CD4-positive, CD25-positive, alpha-beta regulatory T cell (primary cell): ENCODE results near the gene MXRA7. TPM values are rescaled to one million over a fixed set of nuclear protein-coding genes. Genes with fewer than 3 reads are reported as not detected.

Experiments
- ATAC-seq, 2 donors: fragments of 150-1000 bp; cut with Tn5 transposase; one replicate each; pipeline ENCODE4 v1.10.0; 2021; ENCODE audit warnings: low read depth in 2 of 2, moderate number of reproducible peaks in 2 of 2, moderate library complexity in 1 of 2
- DNase-seq, 3 donors: peaks; one replicate each; pipeline versions ENCODE4 v3.0.0 to v3.0.0-alpha.2; 2012 to 2022; ENCODE audit warnings: mixed read lengths in 1 of 3
- H3K27ac ChIP-seq: one replicate; pipeline ENCODE4 v1.7.0; 2013; ENCODE audit warnings: mild to moderate bottlenecking, low read length; ENCODE audit not compliant: insufficient read depth, poor library complexity, severe bottlenecking
- H3K27me3 ChIP-seq: one replicate; pipeline ENCODE4 v1.7.0; 2013; ENCODE audit warnings: low read length; ENCODE audit not compliant: control insufficient read depth, insufficient read depth
- H3K36me3 ChIP-seq: one replicate; pipeline ENCODE4 v1.7.0; 2013; ENCODE audit warnings: mild to moderate bottlenecking, low read length, moderate library complexity; ENCODE audit not compliant: control insufficient read depth, insufficient read depth
- H3K4me1 ChIP-seq: 2 replicates; pipeline ENCODE4 v1.7.0; 2013; ENCODE audit warnings: mild to moderate bottlenecking, low read length; ENCODE audit not compliant: insufficient read depth, control insufficient read depth, poor library complexity, severe bottlenecking
- H3K4me3 ChIP-seq: one replicate; pipeline ENCODE4 v1.7.0; 2013; ENCODE audit warnings: low read depth, mild to moderate bottlenecking, low read length, moderate library complexity
- H3K9me3 ChIP-seq, 2 experiments: 1 replicate in 1 of 2; 2 replicates in 1 of 2; pipeline ENCODE4 v1.7.0; 2013; ENCODE audit warnings: low read length in 2 of 2, mild to moderate bottlenecking in 1 of 2, moderate library complexity in 1 of 2; ENCODE audit not compliant: control insufficient read depth in 2 of 2
- H3K27ac Mint-ChIP-seq, 3 donors: one replicate each; pipeline ENCODE4 v1.8.0; 2020 to 2022; ENCODE audit warnings: mild to moderate bottlenecking in 3 of 3, mixed read lengths in 3 of 3, moderate library complexity in 2 of 3
- H3K27me3 Mint-ChIP-seq: one replicate; pipeline ENCODE4 v1.8.0; 2022; ENCODE audit warnings: mild to moderate bottlenecking, mixed read lengths
- H3K36me3 Mint-ChIP-seq: one replicate; pipeline ENCODE4 v1.8.0; 2020; ENCODE audit warnings: mixed read lengths
- H3K4me1 Mint-ChIP-seq, 4 donors: one replicate each; pipeline ENCODE4 v1.8.0; 2020 to 2022; ENCODE audit warnings: mixed read lengths in 4 of 4, mild to moderate bottlenecking in 1 of 4
- H3K4me3 Mint-ChIP-seq, 4 donors: one replicate each; pipeline ENCODE4 v1.8.0; 2020 to 2022; ENCODE audit warnings: mild to moderate bottlenecking in 4 of 4, mixed read lengths in 4 of 4, moderate library complexity in 3 of 4
- H3K9me3 Mint-ChIP-seq, 7 donors: one replicate each; pipeline ENCODE4 v1.8.0; 2020 to 2022; ENCODE audit warnings: mixed read lengths in 7 of 7, mild to moderate bottlenecking in 3 of 7, moderate library complexity in 2 of 7
- polyA plus RNA-seq, 4 donors: library from polyadenylated mRNA; unstranded; fragments of 300-500 nt; fragmentation: Illumina TruSeq; gene quantifications; one replicate each; pipeline ENCODE4 v1.2.3, GENCODE V29; 2021
- total RNA-seq: library from RNA; stranded (reverse); gene quantifications from one replicate; pipeline ENCODE4 v1.2.3, GENCODE V29; 2022

MXRA7 gene
- total and polyA plus RNA-seq, 5 donors from 2014 or later = 2.2 to 8.8 (median 5.0) TPM

DNA sequence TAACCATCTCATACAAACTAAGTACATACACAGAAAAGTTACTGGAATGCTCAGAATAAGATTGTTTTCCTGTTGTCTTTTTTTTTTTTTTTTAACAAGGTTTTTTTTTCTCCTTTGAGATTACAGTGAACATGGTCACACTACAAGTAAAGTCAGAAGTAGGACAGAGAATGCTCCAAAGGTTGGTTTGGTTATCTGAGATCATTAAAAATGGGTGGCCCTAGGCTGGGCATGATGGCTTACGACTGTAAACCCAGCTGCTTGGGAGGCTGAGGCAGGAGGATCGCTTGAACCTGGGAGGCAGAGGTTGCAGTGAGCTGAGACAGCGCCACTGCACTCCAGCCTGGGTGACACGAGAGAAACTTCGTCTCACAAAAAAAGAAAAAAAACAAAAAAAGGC is 60.3 kb downstream of the MXRA7 start:
- H3K9me3 Mint-ChIP-seq = peaks cover 0 to 7% (median 3%) of the 10 kb centered on the region in 7 donors
- peaks cover 4% of the 10 kb centered on the region for H3K36me3 Mint-ChIP-seq
- peaks cover 0 to 6% (median 4%) of the 10 kb centered on the region in 4 donors for H3K4me1 Mint-ChIP-seq
- H3K27me3 Mint-ChIP-seq = peaks cover 22% of the 10 kb centered on the region
- peaks cover 7% of the 10 kb centered on the region for H3K27me3 ChIP-seq
- H3K4me3 Mint-ChIP-seq = no peak overlapping the region
- H3K9me3 ChIP-seq = peaks cover 10 to 15% of the 10 kb centered on the region in 2 experiments
- no peak for DNase-seq
- no peaks in the 10 kb centered on the region for H3K36me3 ChIP-seq
- H3K27ac ChIP-seq = no peak overlapping the region
- H3K27ac Mint-ChIP-seq = no peak overlapping the region
- H3K4me1 ChIP-seq = no peaks in the 10 kb centered on the region
- H3K4me3 ChIP-seq = no peak overlapping the region
- no peak for ATAC-seq

DNA sequence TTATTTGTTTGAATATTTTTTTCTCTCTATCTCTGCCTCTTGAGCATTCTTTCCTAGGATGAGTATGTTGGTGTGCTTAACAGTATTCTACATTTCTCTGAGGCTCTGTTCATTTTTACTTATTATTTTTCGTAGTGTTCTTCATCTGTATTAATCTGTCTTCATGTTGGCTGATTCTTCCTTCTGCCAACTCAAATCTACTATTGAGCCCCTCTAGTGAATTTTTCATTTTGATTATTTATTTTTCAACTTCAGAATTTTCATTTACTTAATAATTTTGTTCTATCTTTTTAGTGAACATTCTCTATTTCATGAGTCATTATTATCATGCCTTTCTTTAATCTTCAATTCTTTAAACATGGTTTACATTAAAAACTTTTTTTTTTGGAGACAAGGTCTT is 64.1 kb downstream of the MXRA7 start:
- peaks cover 24% of the 10 kb centered on the region for H3K27me3 Mint-ChIP-seq
- peaks cover 11 to 21% (median 12%) of the 10 kb centered on the region in 4 donors for H3K4me1 Mint-ChIP-seq
- no peak for ATAC-seq
- peaks cover 4% of the 10 kb centered on the region for H3K36me3 Mint-ChIP-seq
- Histone ChIP-seq H3K9me3 (peaks cover 10 to 15% of the 10 kb centered on the region in 2 experiments), H3K36me3 (no peaks in the 10 kb centered on the region), H3K27me3 (peaks cover 10% of the 10 kb centered on the region), H3K4me1 (peaks cover 9% of the 10 kb centered on the region), H3K4me3 (no peak overlapping the region), H3K27ac (no peak overlapping the region)
- H3K9me3 Mint-ChIP-seq = peaks cover 0 to 7% (median 3%) of the 10 kb centered on the region in 7 donors
- H3K4me3 Mint-ChIP-seq = no peak overlapping the region
- no peak for DNase-seq
- no peak overlapping the region for H3K27ac Mint-ChIP-seq

DNA sequence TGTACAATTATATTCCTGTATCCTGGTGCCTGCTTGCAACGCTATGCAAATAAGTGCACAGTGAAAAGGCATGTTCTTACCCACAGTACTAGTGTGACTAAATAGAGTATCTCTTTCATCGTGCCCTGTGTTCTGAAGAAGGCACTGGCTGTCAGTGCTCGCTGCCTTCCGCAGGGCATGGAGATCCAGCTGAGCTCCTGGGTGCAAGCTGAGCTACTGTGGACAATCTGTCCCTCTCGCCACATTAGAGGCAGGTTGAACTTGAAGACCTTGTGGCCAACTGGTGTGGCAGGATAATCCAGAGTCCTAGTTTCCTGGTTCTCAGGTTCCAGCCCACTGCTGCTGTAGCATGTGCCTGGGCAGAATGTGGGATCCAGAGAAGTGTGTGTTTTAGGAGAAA is 65.3 kb downstream of the MXRA7 start:
- Histone ChIP-seq H3K27me3 (peaks cover 10% of the 10 kb centered on the region), H3K4me3 (no peak overlapping the region), H3K27ac (no peak overlapping the region), H3K36me3 (no peaks in the 10 kb centered on the region), H3K4me1 (peaks cover 9% of the 10 kb centered on the region), H3K9me3 (peaks cover 10 to 15% of the 10 kb centered on the region in 2 experiments)
- DNase-seq (no peak), ATAC-seq (no peak)
- Mint-ChIP-seq H3K27ac (no peak overlapping the region), H3K36me3 (peaks cover 4% of the 10 kb centered on the region), H3K27me3 (peaks cover 24% of the 10 kb centered on the region), H3K9me3 (peaks cover 0 to 7% (median 3%) of the 10 kb centered on the region in 7 donors), H3K4me3 (no peak overlapping the region), H3K4me1 (peaks cover 11 to 21% (median 12%) of the 10 kb centered on the region in 4 donors)

DNA sequence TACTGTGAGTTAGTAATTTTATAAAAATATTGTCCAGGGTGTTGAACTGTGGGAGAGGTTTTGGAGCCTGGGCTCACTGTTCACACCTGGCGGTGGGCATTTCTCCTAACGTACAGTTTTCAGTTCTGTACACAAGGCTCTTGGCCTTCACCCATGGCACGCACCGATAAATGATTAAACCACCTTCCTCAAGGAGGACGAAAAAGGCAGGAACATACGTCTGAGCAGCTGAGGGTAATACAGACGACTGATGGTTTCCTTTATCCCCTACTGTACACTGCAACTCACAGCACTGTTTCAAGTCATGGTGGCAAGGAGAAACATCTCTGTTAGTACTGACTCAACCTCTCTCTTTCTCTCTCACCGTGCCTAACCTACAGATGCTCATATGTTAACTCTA is 65.8 kb downstream of the MXRA7 start:
- H3K9me3 Mint-ChIP-seq = peaks cover 0 to 7% (median 3%) of the 10 kb centered on the region in 7 donors
- Histone ChIP-seq H3K4me3 (no peak overlapping the region), H3K36me3 (no peaks in the 10 kb centered on the region), H3K27ac (no peak overlapping the region), H3K9me3 (peaks cover 10 to 15% of the 10 kb centered on the region in 2 experiments), H3K4me1 (peaks cover 9% of the 10 kb centered on the region), H3K27me3 (peaks cover 10% of the 10 kb centered on the region)
- H3K36me3 Mint-ChIP-seq = peaks cover 4% of the 10 kb centered on the region
- no peak overlapping the region for H3K4me3 Mint-ChIP-seq
- DNase-seq = no peak
- peaks cover 11 to 21% (median 12%) of the 10 kb centered on the region in 4 donors for H3K4me1 Mint-ChIP-seq
- ATAC-seq = no peak
- H3K27me3 Mint-ChIP-seq = peaks cover 24% of the 10 kb centered on the region
- no peak overlapping the region for H3K27ac Mint-ChIP-seq

DNA sequence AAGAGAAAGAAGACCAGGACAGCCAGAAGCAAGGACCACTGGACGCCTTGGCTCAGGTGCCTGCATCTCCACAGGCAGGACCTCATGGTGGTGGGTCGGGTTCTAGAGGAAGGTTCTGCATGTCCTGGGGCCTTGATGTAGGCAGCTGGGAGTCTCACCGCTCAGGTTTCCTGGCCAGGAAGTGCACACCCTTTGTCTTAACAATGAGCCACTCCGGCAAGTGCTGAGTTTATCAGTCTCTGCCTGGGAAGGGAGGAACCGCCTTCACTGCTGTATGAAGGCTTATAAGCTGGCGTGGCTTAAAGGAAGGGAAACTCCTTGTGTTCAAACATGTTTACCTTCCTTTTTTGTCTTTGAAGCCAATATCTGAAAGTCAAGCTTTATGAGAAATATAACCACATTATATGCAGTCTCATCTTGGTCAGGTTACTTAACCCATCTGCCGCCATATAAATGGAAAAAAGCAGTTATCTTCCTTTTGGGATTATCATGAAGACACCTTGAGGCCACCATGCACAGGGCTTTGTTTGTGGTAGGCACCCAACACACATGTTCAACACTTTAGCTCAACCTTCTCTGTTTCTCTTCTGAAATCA is 67.1 kb downstream of the MXRA7 start, which contains the start of gene ST6GALNAC1:
ST6GALNAC1 (minus strand) TSS at position 205 of the 596 bp plus-strand sequence; CDS start at position 86, 119 bp downstream.
- H3K27ac ChIP-seq = no peak within 1 kb of the TSS
- Mint-ChIP-seq H3K4me1 (peaks cover 11 to 21% (median 12%) of the 10 kb centered on the region in 4 donors), H3K9me3 (peaks cover 0 to 7% (median 2%) of the 10 kb centered on the region in 7 donors), H3K27ac (peak within 1 kb of the TSS in 1 of 3 donors; percentile 44), H3K27me3 (peaks cover 24% of the 10 kb centered on the region), H3K36me3 (peaks cover 4% of the 10 kb centered on the region), H3K4me3 (peak within 1 kb of the TSS in 2 of 4 donors; percentile 19 to 80)
- peaks cover 9% of the 10 kb centered on the region for H3K27me3 ChIP-seq
- peak; percentile 53 to 73 for ATAC-seq
- H3K36me3 ChIP-seq = no peaks in the 10 kb centered on the region
- peak in 2 of 3 donors; percentile 3 to 74 for DNase-seq
- H3K9me3 ChIP-seq = peaks cover 10 to 15% of the 10 kb centered on the region in 2 experiments
- no peak within 1 kb of the TSS for H3K4me3 ChIP-seq
- H3K4me1 ChIP-seq = peaks cover 9% of the 10 kb centered on the region

DNA sequence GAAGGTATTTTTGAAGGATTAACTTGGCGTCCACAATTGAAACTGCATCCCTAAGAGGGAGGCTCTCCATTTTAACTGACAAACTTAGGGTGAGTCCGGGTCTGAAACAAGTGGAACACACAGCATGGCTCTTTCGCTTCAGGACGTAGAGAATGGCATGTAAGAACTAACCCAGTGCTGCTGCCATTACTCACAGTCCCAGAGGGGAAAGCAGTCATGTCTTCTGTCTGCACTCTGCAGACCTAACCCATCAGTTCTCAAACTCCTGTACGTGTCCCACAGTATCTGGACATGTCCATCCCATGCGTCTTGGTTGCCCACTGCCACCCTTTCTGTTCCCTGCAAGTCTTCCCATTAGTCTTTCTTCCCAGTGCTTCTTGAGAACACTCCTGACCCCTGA is 67.8 kb downstream of the MXRA7 start:
- Histone ChIP-seq H3K4me3 (no peak overlapping the region), H3K27ac (no peak overlapping the region), H3K27me3 (peaks cover 8% of the 10 kb centered on the region), H3K36me3 (no peaks in the 10 kb centered on the region), H3K4me1 (peaks cover 9% of the 10 kb centered on the region), H3K9me3 (peaks cover 10 to 15% of the 10 kb centered on the region in 2 experiments)
- no peak for DNase-seq
- Mint-ChIP-seq H3K27me3 (peaks cover 22% of the 10 kb centered on the region), H3K27ac (no peak overlapping the region), H3K4me3 (peak overlapping the region in 2 of 4 donors; percentile 19 to 80), H3K9me3 (peaks cover 0 to 7% (median 2%) of the 10 kb centered on the region in 7 donors), H3K36me3 (peaks cover 4% of the 10 kb centered on the region), H3K4me1 (peaks cover 11 to 21% (median 12%) of the 10 kb centered on the region in 4 donors)
- no peak for ATAC-seq

DNA sequence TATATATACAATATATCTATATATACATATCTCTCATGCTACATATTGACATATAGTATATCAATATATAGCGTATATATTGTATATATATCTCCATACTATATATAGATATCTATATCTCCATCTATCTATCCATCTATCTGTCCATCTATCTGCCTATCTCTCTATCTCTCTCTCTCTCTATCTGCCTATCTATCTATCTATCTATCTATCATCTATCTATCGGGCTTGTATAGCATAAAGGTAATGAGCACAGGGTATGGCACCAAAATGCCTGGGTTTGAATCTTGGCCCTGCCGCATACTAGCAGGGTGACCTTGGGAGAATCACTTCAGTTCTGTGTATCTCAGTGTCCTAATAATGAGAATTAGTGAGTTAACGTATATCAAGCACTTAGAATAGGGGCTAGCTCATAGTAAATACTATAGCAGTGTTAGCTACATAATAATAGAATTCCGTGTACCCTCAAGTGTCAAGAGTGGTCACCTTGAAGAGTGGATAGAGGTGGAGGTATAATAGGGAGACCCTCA is 68.7 kb downstream of the MXRA7 start:
- H3K36me3 ChIP-seq = no peaks in the 10 kb centered on the region
- H3K4me3 ChIP-seq = no peak overlapping the region
- DNase-seq (no peak), ATAC-seq (no peak)
- peaks cover 22% of the 10 kb centered on the region for H3K27me3 Mint-ChIP-seq
- peaks cover 4% of the 10 kb centered on the region for H3K36me3 Mint-ChIP-seq
- peaks cover 9% of the 10 kb centered on the region for H3K4me1 ChIP-seq
- H3K27ac Mint-ChIP-seq = no peak overlapping the region
- H3K4me3 Mint-ChIP-seq = no peak overlapping the region
- H3K9me3 Mint-ChIP-seq = peaks cover 0 to 7% (median 2%) of the 10 kb centered on the region in 7 donors
- peaks cover 7% of the 10 kb centered on the region for H3K27me3 ChIP-seq
- H3K27ac ChIP-seq = no peak overlapping the region
- H3K4me1 Mint-ChIP-seq = peaks cover 11 to 21% (median 12%) of the 10 kb centered on the region in 4 donors
- peaks cover 10 to 11% of the 10 kb centered on the region in 2 experiments for H3K9me3 ChIP-seq
